CD4-positive, alpha-beta memory T cell (primary cell): ENCODE data around the gene DNM3. TPM values are rescaled to one million over a fixed set of nuclear protein-coding genes. Genes with fewer than 3 reads are reported as not detected.

ENCODE experiments used
- CTCF ChIA-PET: fragments of 350-600 bp; sonication (Branson Sonifier 250); formaldehyde crosslinking; loops from one replicate; lab custom pipeline; 2021; ENCODE audit warnings: inconsistent platforms; ENCODE audit not compliant: partially characterized antibody; lab: Charles Lee
- POLR2A ChIA-PET: fragments of 350-600 bp; sonication (Branson Sonifier 250); formaldehyde crosslinking; loops from one replicate; lab custom pipeline; 2021; ENCODE audit not compliant: partially characterized antibody; lab: Charles Lee
- DNase-seq, 5 donors: peaks; one replicate each; pipeline versions ENCODE4 v3.0.0 to v3.0.0-alpha.2; 2020 to 2022; ENCODE audit warnings: mixed read lengths in 1 of 5
- H3K27ac ChIP-seq: one replicate; pipeline ENCODE4 v1.7.0; 2013; ENCODE audit warnings: low read depth, low read length
- H3K27me3 ChIP-seq: 2 replicates; pipeline ENCODE4 v1.7.0; 2013; ENCODE audit warnings: mild to moderate bottlenecking, low read length, moderate library complexity; ENCODE audit not compliant: insufficient read depth
- H3K36me3 ChIP-seq: 2 replicates; pipeline ENCODE4 v1.7.0; 2013; ENCODE audit warnings: mild to moderate bottlenecking, low read length, moderate library complexity; ENCODE audit not compliant: insufficient read depth
- H3K4me1 ChIP-seq: 2 replicates; pipeline ENCODE4 v1.7.0; 2013; ENCODE audit warnings: mild to moderate bottlenecking, low read length, moderate library complexity; ENCODE audit not compliant: insufficient read depth
- H3K4me3 ChIP-seq, 2 donors: one replicate each; pipeline ENCODE4 v1.7.0; 2013; ENCODE audit warnings: low read length in 2 of 2, mild to moderate bottlenecking in 1 of 2
- H3K9me3 ChIP-seq, 2 donors: one replicate each; pipeline ENCODE4 v1.7.0; 2013; ENCODE audit warnings: low read length in 2 of 2, control low read depth in 1 of 2; ENCODE audit not compliant: control insufficient read depth in 1 of 2
- H3K27ac Mint-ChIP-seq, 7 donors: one replicate each; pipeline ENCODE4 v1.8.0; 2020 to 2021; ENCODE audit warnings: mixed read lengths in 7 of 7, mild to moderate bottlenecking in 6 of 7, inconsistent platforms in 3 of 7, moderate library complexity in 3 of 7
- H3K27me3 Mint-ChIP-seq, 2 donors: one replicate each; pipeline ENCODE4 v1.8.0; 2020 to 2021; ENCODE audit warnings: mixed read lengths in 2 of 2
- H3K36me3 Mint-ChIP-seq, 2 donors: one replicate each; pipeline ENCODE4 v1.8.0; 2020 to 2021; ENCODE audit warnings: mixed read lengths in 2 of 2, inconsistent platforms in 1 of 2, mild to moderate bottlenecking in 1 of 2
- H3K4me1 Mint-ChIP-seq, 4 donors: one replicate each; pipeline ENCODE4 v1.8.0; 2020 to 2021; ENCODE audit warnings: mixed read lengths in 4 of 4, mild to moderate bottlenecking in 1 of 4
- H3K4me3 Mint-ChIP-seq, 8 donors: one replicate each; pipeline ENCODE4 v1.8.0; 2020 to 2021; ENCODE audit warnings: mixed read lengths in 8 of 8, mild to moderate bottlenecking in 7 of 8, moderate library complexity in 6 of 8, inconsistent platforms in 3 of 8
- H3K9me3 Mint-ChIP-seq, 8 donors: one replicate each; pipeline ENCODE4 v1.8.0; 2020 to 2021; ENCODE audit warnings: mixed read lengths in 8 of 8, mild to moderate bottlenecking in 5 of 8, inconsistent platforms in 3 of 8, moderate library complexity in 1 of 8
- intact Hi-C: fragments of 100-400 bp; cut with micrococcal nuclease; formaldehyde crosslinking; loops from one replicate; pipeline ENCODE4 v1.15.1; 2023
- polyA plus RNA-seq, 2 donors: library from polyadenylated mRNA; unstranded; fragments of 300-500 nt; fragmentation: Illumina TruSeq; gene quantifications; one replicate each; pipeline ENCODE4 v1.2.3, GENCODE V29; 2021
- total RNA-seq, 2 experiments: library from RNA; stranded (reverse); gene quantifications; one replicate each; pipeline ENCODE4 v1.2.3, GENCODE V29; 2021

The DNM3 gene
- total and polyA plus RNA-seq, 4 experiments from 2014 or later = 0.37 to 2.7 (median 1.4) TPM

DNA sequence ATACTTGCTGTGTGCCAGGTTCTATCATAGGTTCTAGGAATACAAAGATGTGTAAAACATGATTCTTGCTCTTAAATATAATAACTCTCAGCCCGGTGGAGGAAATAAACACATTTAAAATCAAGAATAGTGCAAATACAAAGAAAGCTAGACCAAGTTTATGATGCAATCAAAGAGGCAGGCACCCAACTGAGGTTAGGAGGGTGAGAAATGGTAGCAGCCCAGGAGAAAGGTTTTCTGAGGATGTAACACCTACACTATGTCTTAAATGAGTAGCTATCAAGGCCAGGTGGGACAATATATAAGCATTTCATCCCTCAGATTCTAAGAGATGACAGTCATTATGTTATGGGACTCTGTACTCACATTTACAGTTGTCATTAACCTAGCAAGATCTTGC, 612.3 kb downstream of the DNM3 start:
- Mint-ChIP-seq H3K9me3 (no peaks in the 10 kb centered on the region), H3K4me1 (peaks cover 5 to 32% (median 20%) of the 10 kb centered on the region in 4 donors), H3K27me3 (peaks cover 1 to 5% of the 10 kb centered on the region in 2 donors), H3K4me3 (no peak overlapping the region), H3K36me3 (no peaks in the 10 kb centered on the region), H3K27ac (no peak overlapping the region)
- no peak overlapping the region for H3K27ac ChIP-seq
- H3K36me3 ChIP-seq = no peaks in the 10 kb centered on the region
- no peak overlapping the region for H3K4me3 ChIP-seq
- no peak for DNase-seq
- intact Hi-C loops = no loop called here
- ChIA-PET CTCF (interaction anchor here (1.4 to 1.5 kb wide), 2 partner anchors 8 to 9 kb away, joined by 4 to 5 read pairs; no protein-coding TSS in a partner anchor), POLR2A (interaction anchor here (1.0 kb wide), 1 partner anchor 21 kb away, joined by 3 read pairs; no protein-coding TSS in a partner anchor)
- no peaks in the 10 kb centered on the region for H3K9me3 ChIP-seq
- no peaks in the 10 kb centered on the region for H3K27me3 ChIP-seq
- H3K4me1 ChIP-seq = peaks cover 21% of the 10 kb centered on the region

DNA sequence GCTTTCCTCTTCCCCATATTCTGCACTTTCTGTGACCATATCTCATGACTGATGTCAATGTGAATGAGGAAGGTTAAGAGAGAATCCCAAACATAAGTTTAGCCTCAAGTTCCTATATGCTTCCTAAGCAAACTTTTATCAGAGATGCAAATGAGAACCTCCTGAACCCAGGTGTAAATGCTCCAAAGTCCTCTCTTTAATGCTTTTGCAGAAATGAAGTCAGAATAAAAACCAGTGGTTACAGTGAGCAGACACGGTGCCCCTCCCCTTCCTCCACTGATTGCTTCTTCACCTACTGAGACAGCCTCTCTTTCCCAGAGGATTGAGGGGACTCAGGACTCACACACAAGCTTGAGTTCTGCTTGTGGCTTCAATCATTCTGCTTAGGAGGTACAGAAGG, 614.2 kb downstream of the DNM3 start:
- no peaks in the 10 kb centered on the region for H3K9me3 Mint-ChIP-seq
- POLR2A ChIA-PET = no interaction called here
- no peak overlapping the region for H3K27ac ChIP-seq
- CTCF ChIA-PET = no interaction called here
- H3K27me3 Mint-ChIP-seq = peaks cover 1 to 5% of the 10 kb centered on the region in 2 donors
- intact Hi-C loops = no loop called here
- no peak overlapping the region for H3K4me3 ChIP-seq
- peaks cover 11% of the 10 kb centered on the region for H3K4me1 ChIP-seq
- H3K4me3 Mint-ChIP-seq = no peak overlapping the region
- H3K36me3 Mint-ChIP-seq = no peaks in the 10 kb centered on the region
- no peaks in the 10 kb centered on the region for H3K36me3 ChIP-seq
- H3K9me3 ChIP-seq = no peaks in the 10 kb centered on the region
- H3K27ac Mint-ChIP-seq = no peak overlapping the region
- H3K27me3 ChIP-seq = no peaks in the 10 kb centered on the region
- H3K4me1 Mint-ChIP-seq = peaks cover 0 to 16% (median 9%) of the 10 kb centered on the region in 4 donors
- DNase-seq = no peak

GRCh38 chr1:172456344-172456769, 615.1 kb downstream of the DNM3 start:
- no peak overlapping the region for H3K4me3 ChIP-seq
- Mint-ChIP-seq H3K4me1 (peaks cover 0 to 7% (median under 1%) of the 10 kb centered on the region in 4 donors), H3K4me3 (no peak overlapping the region), H3K36me3 (no peaks in the 10 kb centered on the region), H3K27ac (no peak overlapping the region), H3K9me3 (no peaks in the 10 kb centered on the region), H3K27me3 (peaks cover 1 to 5% of the 10 kb centered on the region in 2 donors)
- ChIA-PET POLR2A (no interaction called here), CTCF (no interaction called here)
- no peaks in the 10 kb centered on the region for H3K36me3 ChIP-seq
- H3K9me3 ChIP-seq = no peaks in the 10 kb centered on the region
- H3K27me3 ChIP-seq = no peaks in the 10 kb centered on the region
- no peak overlapping the region for H3K27ac ChIP-seq
- H3K4me1 ChIP-seq = peaks cover 2% of the 10 kb centered on the region
- no peak for DNase-seq
- intact Hi-C loops = no loop called here

DNA sequence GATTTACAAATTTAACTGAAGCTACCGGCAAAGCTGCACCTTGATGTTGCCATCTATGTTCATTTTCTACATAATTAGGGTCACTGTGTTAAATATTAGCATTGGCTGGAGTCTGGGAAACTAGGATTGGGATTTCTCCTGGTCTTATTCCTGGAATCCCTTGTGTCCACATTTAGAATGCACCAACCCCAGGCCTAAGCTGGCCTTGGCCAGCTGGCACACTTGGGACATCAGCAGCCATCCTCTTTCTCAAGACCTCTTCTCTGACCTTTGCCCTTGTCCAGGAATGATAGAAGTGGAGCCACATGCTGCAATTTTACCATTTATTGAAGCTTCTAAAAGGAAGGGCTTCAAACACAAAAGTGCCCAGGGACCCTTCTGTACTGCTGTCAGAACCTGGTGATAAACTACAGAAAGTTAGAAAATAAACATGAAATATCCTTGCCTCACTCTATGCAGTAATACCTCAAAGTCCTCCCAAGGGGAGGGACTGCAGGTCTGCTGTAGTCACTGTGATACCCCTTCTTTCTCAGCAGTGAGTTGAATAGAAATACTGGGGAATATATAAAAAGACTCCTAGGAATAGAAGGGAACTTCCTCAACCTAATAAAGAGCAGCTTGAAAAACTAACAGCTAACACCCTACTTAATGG, 616.3 kb downstream of the DNM3 start:
- Histone ChIP-seq H3K4me1 (no peaks in the 10 kb centered on the region), H3K9me3 (no peaks in the 10 kb centered on the region), H3K27me3 (no peaks in the 10 kb centered on the region), H3K4me3 (no peak overlapping the region), H3K27ac (no peak overlapping the region), H3K36me3 (no peaks in the 10 kb centered on the region)
- no peaks in the 10 kb centered on the region for H3K9me3 Mint-ChIP-seq
- no peak overlapping the region for H3K4me3 Mint-ChIP-seq
- no peaks in the 10 kb centered on the region for H3K4me1 Mint-ChIP-seq
- intact Hi-C loops = no loop called here
- H3K27ac Mint-ChIP-seq = no peak overlapping the region
- DNase-seq = no peak
- ChIA-PET POLR2A (no interaction called here), CTCF (interaction anchor here (0.8 to 1.6 kb wide), 5 partner anchors 8 to 474 kb away, joined by 3 read pairs; no protein-coding TSS in a partner anchor)
- H3K27me3 Mint-ChIP-seq = peaks cover 1 to 5% of the 10 kb centered on the region in 2 donors
- H3K36me3 Mint-ChIP-seq = no peaks in the 10 kb centered on the region

GRCh38 chr1:172460177-172460576, 618.9 kb downstream of the DNM3 start:
- Mint-ChIP-seq H3K27ac (no peak overlapping the region), H3K4me3 (no peak overlapping the region), H3K27me3 (peaks cover 3 to 5% of the 10 kb centered on the region in 2 donors), H3K9me3 (no peaks in the 10 kb centered on the region), H3K36me3 (no peaks in the 10 kb centered on the region), H3K4me1 (no peaks in the 10 kb centered on the region)
- Histone ChIP-seq H3K4me1 (no peaks in the 10 kb centered on the region), H3K27me3 (no peaks in the 10 kb centered on the region), H3K36me3 (no peaks in the 10 kb centered on the region), H3K27ac (no peak overlapping the region), H3K9me3 (no peaks in the 10 kb centered on the region), H3K4me3 (no peak overlapping the region)
- CTCF ChIA-PET = interaction anchor here (1.2 to 1.3 kb wide), 2 partner anchors 9 to 16 kb away, joined by 3 to 5 read pairs; no protein-coding TSS in a partner anchor
- intact Hi-C loops = no loop called here
- no peak for DNase-seq
- POLR2A ChIA-PET = interaction anchor here (1.2 kb wide), 1 partner anchor 27 kb away, joined by 3 read pairs; no protein-coding TSS in a partner anchor

DNA sequence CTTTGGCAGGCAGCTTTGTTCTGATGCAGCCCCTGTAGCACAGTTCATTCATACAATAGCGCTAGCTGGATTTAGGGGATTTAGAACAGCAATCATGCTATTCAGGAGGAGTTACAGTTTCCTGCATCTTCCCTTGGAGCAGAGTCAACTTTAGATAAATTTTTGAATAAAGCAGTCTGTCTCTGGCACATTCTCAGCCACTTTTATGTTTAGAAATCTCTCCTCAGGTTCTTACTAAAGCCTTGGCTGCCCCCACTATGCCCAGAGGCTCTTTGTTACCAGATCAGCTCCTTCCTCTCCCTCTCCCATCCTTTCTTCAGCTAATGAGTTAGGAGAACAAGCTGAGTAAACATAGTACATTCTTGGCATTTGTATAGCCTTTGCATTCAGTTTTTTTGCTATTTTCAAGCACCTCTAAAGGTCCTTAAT, 619.6 kb downstream of the DNM3 start:
- no peaks in the 10 kb centered on the region for H3K27me3 ChIP-seq
- no peaks in the 10 kb centered on the region for H3K36me3 ChIP-seq
- POLR2A ChIA-PET = interaction anchor here (1.2 kb wide), 1 partner anchor 26 kb away, joined by 3 read pairs; no protein-coding TSS in a partner anchor
- Mint-ChIP-seq H3K27ac (no peak overlapping the region), H3K4me3 (no peak overlapping the region), H3K27me3 (peaks cover 5% of the 10 kb centered on the region in 2 donors), H3K36me3 (no peaks in the 10 kb centered on the region), H3K4me1 (no peaks in the 10 kb centered on the region), H3K9me3 (no peaks in the 10 kb centered on the region)
- H3K4me1 ChIP-seq = no peaks in the 10 kb centered on the region
- H3K4me3 ChIP-seq = no peak overlapping the region
- no peak for DNase-seq
- H3K9me3 ChIP-seq = no peaks in the 10 kb centered on the region
- intact Hi-C loops = no loop called here
- CTCF ChIA-PET = interaction anchor here (1.2 to 1.6 kb wide), 3 partner anchors 8 to 16 kb away, joined by 3 to 5 read pairs (median 4); no protein-coding TSS in a partner anchor
- H3K27ac ChIP-seq = no peak overlapping the region
